Mammary epithelial cell (primary cell): ENCODE measurements around the gene METRN.

Experiments used
- CTCF ChIP-seq, 2 donors: IDR thresholded peaks in 1 of 2; conservative IDR thresholded peaks in 1 of 2; 2 replicates each; pipeline ENCODE4 v1.5.1; 2011 to 2012; ENCODE audit warnings: inconsistent platforms in 2 of 2, low read length in 2 of 2, mild to moderate bottlenecking in 2 of 2, control low read depth in 1 of 2, low read depth in 1 of 2; ENCODE audit not compliant: insufficient read depth in 1 of 2; ENCODE audit errors: extremely low read depth in 1 of 2
- EZH2 ChIP-seq: IDR thresholded peaks from 2 replicates; pipeline ENCODE4 v1.6.1; 2012; ENCODE audit warnings: low read length, inconsistent platforms, borderline replicate concordance

GRCh38 chr16:678209-678857 is 36.6 kb upstream of the METRN start:
- no peak for TF ChIP-seq CTCF (conservative IDR thresholded peaks at IDR 0.05 in 1 of 2, IDR thresholded peaks at IDR 0.05 in 1 of 2; ENCODE audit: extremely low read depth in 1 of 2, insufficient read depth in 1 of 2, low read depth in 1 of 2, low read length in 2 of 2)
- no peak for TF ChIP-seq EZH2
